IMR-90 (cell line): ENCODE data around the gene MUC5B. TPM values are rescaled to one million over a fixed set of nuclear protein-coding genes. Genes with fewer than 3 reads are reported as not detected.
A peak's percentile ranks its signal among the peaks of the same experiment; 100 is the strongest.

Source experiments
- ATAC-seq: fragments of 200-7000 bp; cut with Tn5 transposase; 2 replicates; pipeline ENCODE4 v1.9.1; 2020; ENCODE audit warnings: low read depth, mild to moderate bottlenecking, moderate library complexity
- BruUV-seq: library from RNA; stranded (reverse); fragments of 400-500 nt; replicated peaks from 2 replicates; lab custom pipeline; 2021; lab: Mats Ljungman, UMichigan
- CTCF ChIA-PET: fragments of 300-600 bp; formaldehyde crosslinking; extraction: SDS; loops from one replicate; lab custom pipeline; 2021; ENCODE audit warnings: antibody characterized with exemption; lab: Yijun Ruan, JAX
- POLR2A ChIA-PET: fragments of 300-600 bp; sonication (Branson Sonifier 250); formaldehyde crosslinking; loops from one replicate; lab custom pipeline; 2022; ENCODE audit warnings: antibody characterized with exemption; ENCODE audit not compliant: unreplicated experiment; lab: Charles Lee
- DNase-seq: peaks from one replicate; pipeline ENCODE4 v3.0.0; 2013
- H2AFZ ChIP-seq: replicated peaks from 2 replicates; pipeline ENCODE3; 2013; ENCODE audit warnings: low read length, mild to moderate bottlenecking; ENCODE audit not compliant: poor library complexity
- H2AK5ac ChIP-seq: 2 replicates; pipeline ENCODE4 v1.6.1; 2013; ENCODE audit warnings: low read depth, low read length, inconsistent platforms
- H2AK9ac ChIP-seq: replicated peaks from 2 replicates; pipeline ENCODE3; 2013; ENCODE audit warnings: mild to moderate bottlenecking, low read depth, low read length, moderate library complexity; ENCODE audit not compliant: poor library complexity
- H2BK120ac ChIP-seq: 2 replicates; pipeline ENCODE4 v1.6.1; 2013; ENCODE audit warnings: low read depth, low read length, inconsistent platforms
- H2BK15ac ChIP-seq: 3 replicates; pipeline ENCODE4 v1.6.1; 2013; ENCODE audit warnings: low read depth, low read length, inconsistent platforms
- H2BK20ac ChIP-seq: 2 replicates; pipeline ENCODE4 v1.6.1; 2013; ENCODE audit warnings: low read depth, mild to moderate bottlenecking, inconsistent platforms, low read length, moderate library complexity
- H2BK5ac ChIP-seq: 2 replicates; pipeline ENCODE4 v1.6.1; 2013; ENCODE audit warnings: mild to moderate bottlenecking, low read depth, low read length, inconsistent platforms; ENCODE audit not compliant: poor library complexity, severe bottlenecking
- H3K14ac ChIP-seq: replicated peaks from 2 replicates; pipeline ENCODE4 v1.6.1; 2013; ENCODE audit warnings: low read depth, low read length, inconsistent platforms
- H3K18ac ChIP-seq: 2 replicates; pipeline ENCODE4 v1.6.1; 2013; ENCODE audit warnings: low read depth, low read length, control low read depth
- H3K23ac ChIP-seq: 2 replicates; pipeline ENCODE4 v1.6.1; 2013; ENCODE audit warnings: low read depth, low read length, inconsistent platforms
- H3K27ac ChIP-seq: 2 replicates; pipeline ENCODE4 v1.5.1; 2013; ENCODE audit warnings: mild to moderate bottlenecking, control low read depth, low read length; ENCODE audit not compliant: insufficient read depth
- H3K27me3 ChIP-seq: 2 replicates; pipeline ENCODE4 v1.6.1; 2013; ENCODE audit warnings: low read length; ENCODE audit not compliant: control insufficient read depth, insufficient read depth
- H3K36me3 ChIP-seq: 2 replicates; pipeline ENCODE4 v1.6.1; 2013; ENCODE audit warnings: low read length, mixed read lengths; ENCODE audit not compliant: control insufficient read depth, insufficient read depth
- H3K4ac ChIP-seq: 2 replicates; pipeline ENCODE4 v1.6.1; 2013; ENCODE audit warnings: low read depth, low read length, inconsistent platforms
- H3K4me1 ChIP-seq: 2 replicates; pipeline ENCODE4 v1.6.1; 2013; ENCODE audit warnings: low read length, mixed read lengths; ENCODE audit not compliant: control insufficient read depth, insufficient read depth
- H3K4me2 ChIP-seq: 2 replicates; pipeline ENCODE4 v1.6.1; 2013; ENCODE audit warnings: low read depth, mild to moderate bottlenecking, control low read depth, low read length, moderate library complexity
- H3K4me3 ChIP-seq: 2 replicates; pipeline ENCODE4 v1.5.1; 2013; ENCODE audit warnings: low read depth, mild to moderate bottlenecking, control low read depth, low read length, moderate library complexity; ENCODE audit not compliant: insufficient read depth
- H3K56ac ChIP-seq: 2 replicates; pipeline ENCODE4 v1.6.1; 2013; ENCODE audit warnings: low read length, inconsistent platforms; ENCODE audit not compliant: insufficient read depth; ENCODE audit errors: extremely low read depth
- H3K79me1 ChIP-seq, 2 experiments: 2 replicates each; pipeline ENCODE4 v1.6.1; 2013; ENCODE audit warnings: low read length in 2 of 2, inconsistent platforms in 1 of 2, low read depth in 1 of 2
- H3K9ac ChIP-seq: 2 replicates; pipeline ENCODE4 v1.6.1; 2013; ENCODE audit warnings: low read depth, low read length, control low read depth
- H3K9me1 ChIP-seq: 2 replicates; pipeline ENCODE4 v1.6.1; 2013; ENCODE audit warnings: low read length, inconsistent platforms; ENCODE audit not compliant: insufficient read depth
- H3K9me3 ChIP-seq: 2 replicates; pipeline ENCODE4 v1.6.1; 2013; ENCODE audit warnings: low read length; ENCODE audit not compliant: control insufficient read depth, insufficient read depth
- H4K20me1 ChIP-seq: 2 replicates; pipeline ENCODE4 v1.6.1; 2013; ENCODE audit warnings: low read length, inconsistent platforms; ENCODE audit not compliant: insufficient read depth
- H4K5ac ChIP-seq: 2 replicates; pipeline ENCODE4 v1.6.1; 2013; ENCODE audit warnings: mild to moderate bottlenecking, low read depth, low read length, control low read depth
- H4K8ac ChIP-seq, 2 experiments: 2 replicates each; pipeline ENCODE4 v1.6.1; 2013; ENCODE audit warnings: low read depth in 2 of 2, low read length in 2 of 2, control low read depth in 1 of 2, inconsistent platforms in 1 of 2
- H4K91ac ChIP-seq: 2 replicates; pipeline ENCODE4 v1.6.1; 2013; ENCODE audit warnings: low read depth, low read length, inconsistent platforms; ENCODE audit not compliant: insufficient read depth
- BHLHE40 ChIP-seq: fragments of 150-350 bp; IDR thresholded peaks from 2 replicates; pipeline ENCODE4 v1.6.1; 2016; ENCODE audit warnings: mild to moderate bottlenecking, low read depth, low read length
- CEBPB ChIP-seq: IDR thresholded peaks from 2 replicates; pipeline ENCODE4 v1.6.1; 2012; ENCODE audit warnings: low read depth, low read length, improper control_type of control experiment
- CHD1 ChIP-seq: IDR thresholded peaks from 2 replicates; pipeline ENCODE4 v1.6.1; 2012; ENCODE audit warnings: low read depth, low read length, improper control_type of control experiment
- ELK1 ChIP-seq: fragments of 150-350 bp; IDR thresholded peaks from 2 replicates; pipeline ENCODE4 v1.6.1; 2016; ENCODE audit warnings: low read depth, mild to moderate bottlenecking, low read length, moderate library complexity, borderline replicate concordance
- FOS ChIP-seq: fragments of 150-350 bp; IDR thresholded peaks from 2 replicates; pipeline ENCODE4 v1.6.1; 2016; ENCODE audit warnings: low read depth, low read length
- MAFK ChIP-seq: IDR thresholded peaks from 2 replicates; pipeline ENCODE4 v1.6.1; 2012; ENCODE audit warnings: low read depth, low read length, improper control_type of control experiment
- MAZ ChIP-seq: IDR thresholded peaks from 2 replicates; pipeline ENCODE4 v1.6.1; 2012; ENCODE audit warnings: low read depth, mild to moderate bottlenecking, low read length, improper control_type of control experiment, moderate library complexity, borderline replicate concordance
- MXI1 ChIP-seq: IDR thresholded peaks from 2 replicates; pipeline ENCODE4 v1.6.1; 2012; ENCODE audit warnings: low read depth, mild to moderate bottlenecking, low read length, moderate library complexity, borderline replicate concordance
- NFE2L2 ChIP-seq: fragments of 150-350 bp; IDR thresholded peaks from 2 replicates; pipeline ENCODE4 v1.6.1; 2016; ENCODE audit warnings: low read depth, mild to moderate bottlenecking, low read length
- POLR2A ChIP-seq: IDR thresholded peaks from 2 replicates; pipeline ENCODE4 v1.6.1; 2012; ENCODE audit warnings: mild to moderate bottlenecking, low read depth, low read length
- RAD21 ChIP-seq: IDR thresholded peaks from 2 replicates; pipeline ENCODE4 v1.6.1; 2012; ENCODE audit warnings: low read length, improper control_type of control experiment
- RCOR1 ChIP-seq: IDR thresholded peaks from 2 replicates; pipeline ENCODE4 v1.6.1; 2012; ENCODE audit warnings: mild to moderate bottlenecking, low read length, improper control_type of control experiment; ENCODE audit not compliant: insufficient replicate concordance
- SMC3 ChIP-seq: fragments of 150-350 bp; IDR thresholded peaks from 2 replicates; pipeline ENCODE4 v1.6.1; 2016; ENCODE audit warnings: low read depth, mild to moderate bottlenecking, antibody characterized with exemption, low read length, moderate library complexity
- USF2 ChIP-seq: fragments of 150-350 bp; IDR thresholded peaks from 2 replicates; pipeline ENCODE4 v1.6.1; 2017; ENCODE audit warnings: mild to moderate bottlenecking, antibody characterized with exemption, low read length, low read depth
- WGBS, 2 experiments: methylation state at CpG; one replicate each; pipeline versions ENCODE4 v1.1.5 to v1.1.7; 2013; ENCODE audit warnings: missing lambda C conversion rate in 2 of 2; ENCODE audit not compliant: insufficient read length in 1 of 2; ENCODE audit errors: extremely low coverage in 2 of 2; 5-methylcytosine and 5-hydroxymethylcytosine counted together
- dilution Hi-C: fragments of 300-500 bp; cut with HindIII; formaldehyde crosslinking; loops from one replicate; pipeline ENCODE4 v1.14.3; 2018; ENCODE audit warnings: low sequenced_read_pairs; ENCODE audit not compliant: unreplicated experiment
- in situ Hi-C: fragments of 300-500 bp; cut with MboI; formaldehyde crosslinking; loops from 3 replicates; pipeline ENCODE4 v1.14.3; 2019; ENCODE audit warnings: low sequenced_read_pairs, inconsistent platforms, mixed read lengths
- intact Hi-C: fragments of 100-400 bp; cut with micrococcal nuclease; formaldehyde crosslinking; loops from 2 replicates; pipeline ENCODE4 v1.10.0; 2022
- polyA plus RNA-seq, 3 experiments: library from polyadenylated mRNA; depleted of rRNA; stranded (reverse); fragments of >200 nt; gene quantifications; 2 replicates each; pipeline ENCODE4 v1.2.3, GENCODE V29; 2012; ENCODE audit warnings: low replicate concordance in 1 of 3
- total RNA-seq: library from RNA; depleted of rRNA; stranded (reverse); fragments of >200 nt; gene quantifications from 2 replicates; pipeline ENCODE4 v1.2.3, GENCODE V29; 2012

The MUC5B gene
- total and polyA plus RNA-seq, 2 of the 4 experiments (the other 2 are of a cell fraction) = not detected

GRCh38 chr11:1260620-1261019 is 37.8 kb downstream of the MUC5B start:
- Histone ChIP-seq H3K56ac (no peak overlapping the region), H3K9ac (no peak overlapping the region), H4K8ac (no peak overlapping the region), H3K23ac (no peak overlapping the region), H4K91ac (no peak overlapping the region), H3K4me3 (no peak overlapping the region), H3K4ac (no peak overlapping the region), H3K9me3 (no peaks in the 10 kb centered on the region), H2BK5ac (no peak overlapping the region), H2AK9ac (peak overlapping the region; percentile 3), H3K27me3 (no peaks in the 10 kb centered on the region), H4K20me1 (no peaks in the 10 kb centered on the region), H3K14ac (no peak overlapping the region), H2BK20ac (no peak overlapping the region), H2BK15ac (no peak overlapping the region), H3K4me1 (peaks cover 11% of the 10 kb centered on the region), H3K79me1 (no peaks in the 10 kb centered on the region), H3K36me3 (no peaks in the 10 kb centered on the region), H2BK120ac (no peak overlapping the region), H3K18ac (no peak overlapping the region), H2AFZ (no peak overlapping the region), H4K5ac (no peak overlapping the region), H3K9me1 (peaks cover 5% of the 10 kb centered on the region; the same call in 1 of the 2 replicates), H3K4me2 (no peak overlapping the region), H2AK5ac (no peak overlapping the region), H3K27ac (no peak overlapping the region)
- intact Hi-C loops = loop anchor here (5.0 kb wide), 1 partner anchor 127 kb away; the partner anchor contains the start of gene BRSK2
- WGBS, 2 experiments = 100% methylated on average over 1 of the region's 17 CpGs; no CpG with 5 or more reads in 1 of the 2 experiments
- ATAC-seq (no peak), DNase-seq (no peak)
- dilution Hi-C loops = no loop called here
- TF ChIP-seq RAD21 (no peak), MAFK (no peak), MXI1 (no peak), ELK1 (no peak), FOS (no peak), MAZ (no peak), RCOR1 (no peak), CEBPB (no peak), BHLHE40 (no peak), USF2 (no peak), NFE2L2 (no peak), POLR2A (no peak), SMC3 (no peak), CHD1 (no peak)
- ChIA-PET POLR2A (no interaction called here), CTCF (no interaction called here)
- BruUV-seq = no TSS peak
- in situ Hi-C loops = no loop called here
